Central memory CD8-positive, alpha-beta T cell (primary cell): Measurements from ENCODE around the gene FREM1.

ENCODE experiments used
- ATAC-seq: fragments of 150-1000 bp; cut with Tn5 transposase; replicated peaks from 2 replicates; pipeline ENCODE4 v1.10.0; 2022; ENCODE audit warnings: mild to moderate bottlenecking, moderate FRiP score, moderate number of reproducible peaks; ENCODE audit not compliant: poor library complexity, severe bottlenecking; ENCODE audit errors: extremely low read depth
- DNase-seq, 2 donors: peaks; one replicate each; pipeline ENCODE4 v3.0.0; 2021; ENCODE audit warnings: low spot score in 2 of 2
- H3K27ac Mint-ChIP-seq: one replicate; pipeline ENCODE4 v1.8.0; 2022; ENCODE audit warnings: low read depth, mild to moderate bottlenecking, moderate library complexity, mixed read lengths
- H3K27me3 Mint-ChIP-seq: one replicate; pipeline ENCODE4 v1.8.0; 2022; ENCODE audit warnings: mixed read lengths
- H3K36me3 Mint-ChIP-seq: one replicate; pipeline ENCODE4 v1.8.0; 2022; ENCODE audit warnings: mild to moderate bottlenecking, moderate library complexity, mixed read lengths; ENCODE audit not compliant: insufficient read depth
- H3K4me1 Mint-ChIP-seq: one replicate; pipeline ENCODE4 v1.8.0; 2022; ENCODE audit warnings: mixed read lengths
- H3K4me3 Mint-ChIP-seq: one replicate; pipeline ENCODE4 v1.8.0; 2022; ENCODE audit warnings: mild to moderate bottlenecking, moderate library complexity, mixed read lengths
- H3K9me3 Mint-ChIP-seq: one replicate; pipeline ENCODE4 v1.8.0; 2022; ENCODE audit warnings: mixed read lengths

FREM1 gene

GRCh38 chr9:14730461-14730898 is 179.7 kb downstream of the FREM1 start:
- H3K36me3 Mint-ChIP-seq = no peaks in the 10 kb centered on the region
- no peak for DNase-seq
- no peak for ATAC-seq
- H3K4me3 Mint-ChIP-seq = no peak overlapping the region
- peaks cover 23% of the 10 kb centered on the region for H3K27me3 Mint-ChIP-seq
- H3K9me3 Mint-ChIP-seq = no peaks in the 10 kb centered on the region
- H3K27ac Mint-ChIP-seq = no peak overlapping the region
- H3K4me1 Mint-ChIP-seq = no peaks in the 10 kb centered on the region

GRCh38 chr9:14723301-14723700 is 186.9 kb downstream of the FREM1 start:
- Mint-ChIP-seq H3K9me3 (no peaks in the 10 kb centered on the region), H3K4me3 (no peak overlapping the region), H3K27ac (no peak overlapping the region), H3K36me3 (no peaks in the 10 kb centered on the region), H3K27me3 (peaks cover 40% of the 10 kb centered on the region), H3K4me1 (no peaks in the 10 kb centered on the region)
- DNase-seq = no peak
- no peak for ATAC-seq

- no peak for ATAC-seq
- Mint-ChIP-seq H3K9me3 (no peaks in the 10 kb centered on the region), H3K27ac (no peak within 1 kb of the TSS)
Measured at GRCh38 chr9:14722391-14723035, 187.7 kb downstream of the FREM1 start, which contains the start of gene CER1. Gene CER1 (minus strand): TSS chr9:14722733. CDS start chr9:14722672, 61 bp downstream.

DNA sequence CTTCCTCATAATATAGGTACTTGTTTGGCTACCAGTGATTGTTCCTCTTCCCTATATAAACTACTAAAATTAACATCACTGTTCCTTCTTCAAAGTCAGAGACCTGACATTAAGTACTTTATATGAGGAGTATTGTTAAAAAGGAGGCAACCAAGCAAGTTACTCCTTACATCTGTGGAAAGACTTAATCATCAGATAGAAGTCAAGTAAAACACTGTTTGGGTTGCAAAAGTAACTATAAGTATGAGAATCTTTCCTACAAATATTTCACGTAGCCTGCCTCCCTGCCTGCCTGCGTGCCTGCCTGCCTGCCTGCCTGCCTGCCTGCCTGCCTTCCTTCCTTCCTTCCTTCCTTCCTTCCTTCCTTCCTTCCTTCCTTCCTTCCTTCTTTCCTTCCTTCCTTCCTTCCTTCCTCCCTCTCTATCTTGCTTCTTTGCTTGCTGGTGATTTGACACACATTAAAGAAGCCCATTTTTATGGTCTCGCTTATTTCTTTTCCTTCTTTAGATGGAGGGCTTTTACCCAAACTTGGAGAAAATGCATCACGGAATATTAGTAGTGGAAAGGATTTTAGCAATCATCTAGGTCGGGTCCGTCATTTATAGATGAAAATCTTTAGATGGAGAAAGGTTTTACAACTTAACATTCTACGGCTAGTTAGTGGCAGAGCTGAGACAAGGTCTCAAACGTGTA is 190.9 kb downstream of the FREM1 start:
- no peak overlapping the region for H3K4me3 Mint-ChIP-seq
- no peaks in the 10 kb centered on the region for H3K36me3 Mint-ChIP-seq
- no peaks in the 10 kb centered on the region for H3K4me1 Mint-ChIP-seq
- H3K27ac Mint-ChIP-seq = no peak overlapping the region
- ATAC-seq = no peak
- DNase-seq = no peak
- peaks cover 47% of the 10 kb centered on the region for H3K27me3 Mint-ChIP-seq
- H3K9me3 Mint-ChIP-seq = no peaks in the 10 kb centered on the region

More at GRCh38 chr9:14722391-14723035, 187.7 kb downstream of the FREM1 start, which contains the start of gene CER1:
- Mint-ChIP-seq H3K36me3 (no peaks in the 10 kb centered on the region), H3K4me3 (no peak within 1 kb of the TSS), H3K27me3 (peaks cover 40% of the 10 kb centered on the region), H3K4me1 (no peaks in the 10 kb centered on the region)
- no peak for DNase-seq

DNA sequence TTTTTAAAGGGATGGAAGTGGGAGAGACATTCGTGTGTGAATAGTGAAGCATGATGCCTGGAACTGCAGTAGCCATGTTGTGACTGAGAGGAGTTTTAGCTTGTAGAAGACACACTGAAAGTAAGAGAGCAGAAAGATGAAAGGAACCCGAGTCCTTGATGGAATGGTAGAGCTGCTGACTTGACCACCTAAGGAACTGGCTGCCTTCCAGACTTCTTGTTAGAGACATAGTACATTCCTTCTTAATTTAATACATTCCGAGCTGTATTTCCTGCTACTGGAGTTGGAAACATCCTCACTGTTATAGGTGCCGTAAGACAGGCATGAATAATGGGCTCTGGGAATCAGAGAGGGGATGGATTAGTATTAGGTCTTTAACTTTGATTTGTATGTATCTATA is 195.1 kb downstream of the FREM1 start:
- Mint-ChIP-seq H3K4me3 (no peak overlapping the region), H3K27me3 (peaks cover 64% of the 10 kb centered on the region), H3K36me3 (peaks cover 3% of the 10 kb centered on the region), H3K4me1 (no peaks in the 10 kb centered on the region), H3K27ac (no peak overlapping the region), H3K9me3 (no peaks in the 10 kb centered on the region)
- no peak for ATAC-seq
- DNase-seq = no peak

DNA sequence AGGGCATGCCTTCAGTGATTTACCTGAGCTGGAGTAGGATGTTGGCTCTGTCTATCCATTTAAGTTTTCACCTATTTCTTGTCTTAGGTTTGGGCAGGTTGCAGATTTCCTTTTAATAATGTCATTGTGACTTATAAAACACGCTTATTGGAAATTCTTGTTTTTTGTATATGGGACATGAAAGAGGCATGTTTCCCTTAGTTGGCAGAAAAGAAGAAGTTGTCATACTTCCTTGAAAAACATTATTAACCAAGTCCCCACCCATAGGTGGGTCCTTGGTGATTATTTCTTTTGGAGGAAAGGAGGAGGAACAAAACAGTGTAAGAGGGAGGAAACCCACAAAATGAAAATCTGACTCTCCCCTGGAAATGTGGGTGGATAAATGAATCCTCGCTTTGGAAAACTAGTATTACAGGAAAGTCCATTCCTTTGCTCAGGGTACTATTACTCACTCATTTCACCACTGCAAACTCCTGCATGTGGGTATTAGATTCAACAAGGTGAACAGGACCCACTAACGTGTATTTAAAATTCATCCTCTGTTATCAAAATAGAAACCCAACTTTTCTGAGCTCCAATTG is 197.0 kb downstream of the FREM1 start:
- DNase-seq (no peak), ATAC-seq (no peak)
- Mint-ChIP-seq H3K4me1 (no peaks in the 10 kb centered on the region), H3K27me3 (peaks cover 75% of the 10 kb centered on the region), H3K36me3 (peaks cover 3% of the 10 kb centered on the region), H3K4me3 (no peak overlapping the region), H3K9me3 (no peaks in the 10 kb centered on the region), H3K27ac (no peak overlapping the region)

- no peaks in the 10 kb centered on the region for H3K4me1 Mint-ChIP-seq
- no peak for DNase-seq
- no peak overlapping the region for H3K27ac Mint-ChIP-seq
- H3K27me3 Mint-ChIP-seq = peaks cover 97% of the 10 kb centered on the region
- H3K9me3 Mint-ChIP-seq = peaks cover 8% of the 10 kb centered on the region
- no peak for ATAC-seq
- H3K36me3 Mint-ChIP-seq = peaks cover 3% of the 10 kb centered on the region
- no peak overlapping the region for H3K4me3 Mint-ChIP-seq
Measured at GRCh38 chr9:14710804-14711203, 199.4 kb downstream of the FREM1 start.

GRCh38 chr9:14706530-14707140 is 203.6 kb downstream of the FREM1 start:
- Mint-ChIP-seq H3K36me3 (peaks cover 3% of the 10 kb centered on the region), H3K27ac (no peak overlapping the region), H3K27me3 (peaks cover 55% of the 10 kb centered on the region), H3K4me1 (no peaks in the 10 kb centered on the region), H3K9me3 (peaks cover 18% of the 10 kb centered on the region), H3K4me3 (no peak overlapping the region)
- ATAC-seq (no peak), DNase-seq (no peak)

DNA sequence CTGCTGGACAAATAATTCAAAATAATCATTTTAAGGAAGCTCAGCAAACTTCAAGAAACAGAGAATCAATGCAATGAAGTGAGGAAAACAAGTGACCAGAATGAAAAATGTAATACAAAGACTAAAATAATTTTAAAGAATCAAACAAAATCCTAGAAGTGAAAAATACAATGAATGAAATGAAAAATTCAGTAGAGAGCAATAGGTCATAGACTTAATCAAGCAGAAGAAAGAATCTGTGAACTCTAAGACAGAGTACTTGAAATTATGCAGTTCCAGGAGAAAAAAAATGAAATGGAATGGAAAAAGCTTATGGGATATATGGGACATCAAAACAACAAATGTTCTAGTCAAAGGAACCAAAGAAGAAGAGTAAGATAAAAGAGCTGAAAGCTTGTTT is 205.1 kb downstream of the FREM1 start:
- Mint-ChIP-seq H3K36me3 (no peaks in the 10 kb centered on the region), H3K9me3 (peaks cover 18% of the 10 kb centered on the region), H3K4me3 (no peak overlapping the region), H3K27me3 (peaks cover 41% of the 10 kb centered on the region), H3K27ac (no peak overlapping the region), H3K4me1 (no peaks in the 10 kb centered on the region)
- ATAC-seq (no peak), DNase-seq (no peak)

DNA sequence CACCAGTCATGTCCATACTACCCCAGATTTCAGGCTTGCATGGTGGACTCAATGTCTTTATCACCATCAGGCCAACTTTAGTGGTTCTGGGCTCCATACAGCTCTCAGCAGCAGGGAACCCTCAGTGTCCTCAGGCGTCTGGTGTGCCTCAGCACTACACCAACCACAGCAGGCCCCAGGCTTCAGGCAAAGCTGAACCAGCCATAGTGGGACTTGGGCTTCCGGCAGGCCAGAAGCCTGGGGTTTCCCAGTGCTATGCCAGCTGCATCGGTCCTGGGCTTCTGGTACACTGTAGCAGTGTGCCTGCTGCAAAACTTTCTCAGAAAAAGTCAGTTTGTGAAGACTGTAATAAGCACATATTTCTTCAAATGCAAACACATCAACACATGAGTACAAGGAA is 205.9 kb downstream of the FREM1 start:
- DNase-seq (no peak), ATAC-seq (no peak)
- Mint-ChIP-seq H3K9me3 (peaks cover 18% of the 10 kb centered on the region), H3K27ac (no peak overlapping the region), H3K36me3 (no peaks in the 10 kb centered on the region), H3K4me3 (no peak overlapping the region), H3K4me1 (no peaks in the 10 kb centered on the region), H3K27me3 (peaks cover 33% of the 10 kb centered on the region)

DNA sequence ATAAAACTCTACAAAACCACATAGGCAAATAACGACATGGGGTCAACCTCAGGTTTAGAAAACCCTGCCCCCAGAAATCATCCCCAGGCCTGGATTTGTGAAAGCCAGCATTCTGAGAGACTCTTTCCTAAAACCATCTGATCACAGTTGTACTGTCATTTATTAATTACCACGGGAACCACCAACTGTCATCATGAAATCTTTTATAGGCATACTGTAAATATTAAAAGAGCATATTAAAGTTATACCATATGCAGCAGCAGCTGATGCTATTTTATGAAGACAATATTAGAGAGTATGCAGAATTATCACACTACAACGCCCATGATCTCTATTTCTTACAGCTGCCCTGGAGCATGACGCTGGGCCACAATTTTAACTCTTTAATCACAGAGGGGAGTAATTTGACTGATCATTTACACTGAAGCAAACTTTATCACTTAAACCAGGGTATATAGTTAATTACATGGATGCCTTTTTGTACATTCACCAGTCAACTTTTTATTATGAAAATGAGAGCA is 208.0 kb downstream of the FREM1 start:
- DNase-seq (no peak), ATAC-seq (no peak)
- no peak overlapping the region for H3K27ac Mint-ChIP-seq
- H3K9me3 Mint-ChIP-seq = peaks cover 18% of the 10 kb centered on the region
- peaks cover 13% of the 10 kb centered on the region for H3K27me3 Mint-ChIP-seq
- no peak overlapping the region for H3K4me3 Mint-ChIP-seq
- H3K4me1 Mint-ChIP-seq = no peaks in the 10 kb centered on the region
- H3K36me3 Mint-ChIP-seq = no peaks in the 10 kb centered on the region

- H3K4me3 Mint-ChIP-seq = peak within 1 kb of the TSS; percentile 94
- peak within 1 kb of the TSS; percentile 94 for H3K27ac Mint-ChIP-seq
- peaks cover 34% of the 10 kb centered on the region for H3K4me1 Mint-ChIP-seq
- ATAC-seq (peak; percentile 66), DNase-seq (peak; percentile 28 to 35)
- H3K9me3 Mint-ChIP-seq = no peaks in the 10 kb centered on the region
- H3K36me3 Mint-ChIP-seq = peaks cover 13% of the 10 kb centered on the region
- H3K27me3 Mint-ChIP-seq = no peaks in the 10 kb centered on the region
Measured at GRCh38 chr9:14693251-14693861, 216.9 kb downstream of the FREM1 start, which contains the start of gene ZDHHC21. Gene ZDHHC21 (minus strand): TSS chr9:14693432. CDS start chr9:14674340, 19,092 bp downstream.
